K562 (cell line): Measurements from ENCODE around the gene ZNF273. TPM values are rescaled to one million over a fixed set of nuclear protein-coding genes. Genes with fewer than 3 reads are reported as not detected.

ENCODE experiments used
- ATAC-seq: fragments of 200-7000 bp; cut with Tn5 transposase; 3 replicates; pipeline ENCODE4 v1.9.1; 2020; ENCODE audit warnings: moderate library complexity
- BruUV-seq: library from RNA; stranded (reverse); fragments of 400-500 nt; replicated peaks from 2 replicates; lab custom pipeline; 2021; lab: Mats Ljungman, UMichigan
- CTCF ChIA-PET: fragments of 300-600 bp; formaldehyde crosslinking; extraction: SDS; loops from one replicate; lab custom pipeline; 2021; ENCODE audit warnings: low intra/inter-chr PET ratio; lab: Yijun Ruan, JAX
- POLR2A ChIA-PET: fragments of 300-600, 350-650 bp; sonication (Branson Sonifier 250); formaldehyde crosslinking; extraction: SDS; loops from one replicate; lab custom pipeline; 2021; ENCODE audit warnings: antibody characterized with exemption, inconsistent platforms; lab: Yijun Ruan, JAX
- DNase-seq, 4 experiments: peaks; one replicate each; pipeline versions ENCODE4 v3.0.0 to v3.0.0-alpha.2; 2011 to 2018; ENCODE audit warnings: low spot score in 3 of 4, mixed read lengths in 3 of 4; ENCODE audit errors: extremely low read depth in 1 of 4
- FAIRE-seq: peaks from 2 replicates; lab custom pipeline; 2011; peaks lifted over from hg19 to GRCh38; lab: Jason Lieb, UNC
- H2AFZ ChIP-seq: 2 replicates; pipeline ENCODE4 v1.6.0; 2011; ENCODE audit warnings: low read depth, low read length, control low read depth, inconsistent platforms
- H3K27ac ChIP-seq: fragments of 200-600 bp; 3 replicates; pipeline ENCODE4 v1.8.0; 2011; ENCODE audit warnings: low read depth, mild to moderate bottlenecking, control low read depth, inconsistent platforms, low read length, moderate library complexity, mixed read lengths; ENCODE audit errors: extremely low read depth
- H3K27me3 ChIP-seq, 2 experiments: fragments of 300-600 bp in 1 of 2; 2 replicates in 1 of 2; 3 replicates in 1 of 2; pipeline versions ENCODE4 v1.6.0 to v1.8.0; 2011; ENCODE audit warnings: inconsistent platforms in 2 of 2, low read length in 2 of 2, mild to moderate bottlenecking in 1 of 2, mixed read lengths in 1 of 2, moderate library complexity in 1 of 2; ENCODE audit not compliant: control insufficient read depth in 2 of 2, insufficient read depth in 2 of 2
- H3K36me3 ChIP-seq: fragments of 300-600 bp; 3 replicates; pipeline ENCODE4 v1.8.0; 2011; ENCODE audit warnings: mild to moderate bottlenecking, low read length, inconsistent platforms; ENCODE audit not compliant: control insufficient read depth, insufficient read depth
- H3K4me1 ChIP-seq, 2 experiments: fragments of 200-600 bp in 1 of 2; replicated peaks in 1 of 2; 2 replicates in 1 of 2; 3 replicates in 1 of 2; pipeline versions ENCODE4 v1.5.1 to v1.8.0; 2011; ENCODE audit warnings: inconsistent platforms in 2 of 2, low read length in 2 of 2, mild to moderate bottlenecking in 1 of 2, mixed read lengths in 1 of 2, moderate library complexity in 1 of 2; ENCODE audit not compliant: control insufficient read depth in 2 of 2, insufficient read depth in 2 of 2
- H3K4me2 ChIP-seq: 2 replicates; pipeline ENCODE4 v1.6.1; 2011; ENCODE audit warnings: low read length, control low read depth, inconsistent platforms, mixed read lengths; ENCODE audit not compliant: insufficient read depth
- H3K4me3 ChIP-seq: fragments of 200-600 bp; sonication (generic), shearing (Covaris generic); 2 replicates; pipeline ENCODE4 v1.5.1; 2016; ENCODE audit warnings: control low read depth, inconsistent platforms
- H3K79me2 ChIP-seq: fragments of 200-600 bp; 3 replicates; pipeline ENCODE4 v1.8.0; 2011; ENCODE audit warnings: low read length, inconsistent platforms; ENCODE audit not compliant: control insufficient read depth, insufficient read depth
- H3K9ac ChIP-seq, 2 experiments: 2 replicates each; pipeline versions ENCODE4 v1.6.0 to v1.6.1; 2011; ENCODE audit warnings: low read depth in 2 of 2, low read length in 2 of 2, control low read depth in 1 of 2, inconsistent platforms in 1 of 2, mild to moderate bottlenecking in 1 of 2, mixed read lengths in 1 of 2; ENCODE audit not compliant: insufficient read depth in 1 of 2
- H3K9me1 ChIP-seq: one replicate; pipeline ENCODE4 v1.6.0; 2011; ENCODE audit warnings: inconsistent platforms, mild to moderate bottlenecking, low read length, moderate library complexity; ENCODE audit not compliant: control insufficient read depth, insufficient read depth
- H3K9me3 ChIP-seq: replicated peaks from 2 replicates; pipeline ENCODE4 v1.5.1; 2011; ENCODE audit warnings: low read depth, low read length, inconsistent platforms; ENCODE audit not compliant: control insufficient read depth, insufficient read depth
- H4K20me1 ChIP-seq: replicated peaks from 2 replicates; pipeline ENCODE4 v1.6.1; 2011; ENCODE audit warnings: low read length, inconsistent platforms, mixed read lengths; ENCODE audit not compliant: control insufficient read depth, insufficient read depth
- FUS ChIP-seq: fragments of 200-400 bp; formaldehyde crosslinking; optimal IDR thresholded peaks from 2 replicates; pipeline ENCODE3; 2017; ENCODE audit warnings: low read depth, low read length
- ILF3 ChIP-seq: fragments of 450-650 bp; IDR thresholded peaks from 2 replicates; pipeline ENCODE4 v1.6.1; 2018; ENCODE audit warnings: antibody characterized with exemption, mild to moderate bottlenecking, moderate library complexity, borderline replicate concordance
- NFATC3 ChIP-seq: fragments of 450-650 bp; IDR thresholded peaks from 2 replicates; pipeline ENCODE4 v1.6.1; 2017; ENCODE audit warnings: mild to moderate bottlenecking
- TRIM24 ChIP-seq, 2 experiments: fragments of 450-650 bp; IDR thresholded peaks; 2 replicates each; pipeline ENCODE4 v1.6.1; 2016
- ZFPM2 ChIP-seq: fragments of 250-450 bp; sonication (Bioruptor Pico); IDR thresholded peaks from 2 replicates; pipeline ENCODE4 v1.5.1; 2022; ENCODE audit warnings: mild to moderate bottlenecking
- ZNF583 ChIP-seq: fragments of 250-450 bp; sonication (Bioruptor Pico); IDR thresholded peaks from 2 replicates; pipeline ENCODE4 v1.4.0; 2020
- WGBS: fragments of 100-300 bp; shearing (Covaris generic); methylation state at CpG from one replicate; pipeline ENCODE4 v1.1.6; 2016; ENCODE audit warnings: low coverage, mixed read lengths; ENCODE audit not compliant: insufficient coverage; ENCODE audit errors: missing lambda C conversion rate; 5-methylcytosine and 5-hydroxymethylcytosine counted together
- in situ Hi-C: fragments of 300-500 bp; cut with MboI; formaldehyde crosslinking; loops from 4 replicates; pipeline ENCODE4 v1.15.0; 2018; ENCODE audit warnings: inconsistent platforms, mixed read lengths
- intact Hi-C: fragments of 100-400 bp; cut with micrococcal nuclease; formaldehyde crosslinking; loops from 2 replicates; pipeline ENCODE4 v1.14.2; 2022
- polyA plus RNA-seq, 8 experiments: library from polyadenylated mRNA; depleted of rRNA in 4 of 8; stranded (reverse) in 5 of 8; unstranded in 3 of 8; fragments of >200 nt; fragmentation: Nextera tagmentation in 2 of 8; fragmentation: Illumina TruSeq in 1 of 8; extraction: Ambion mirVana in 2 of 8; extraction: Trizol in 1 of 8; gene quantifications; 2 replicates each; pipeline versions ENCODE4 v1.2.1 to v1.2.3, GENCODE V29; 2011 to 2014; ENCODE audit warnings: inconsistent platforms in 1 of 8, missing spikeins in 1 of 8
- total RNA-seq, 7 experiments: library from RNA; depleted of rRNA in 6 of 7; stranded (reverse); fragments of >200 nt in 6 of 7; fragmentation: Illumina TruSeq in 2 of 7; extraction: Trizol in 2 of 7; gene quantifications; 2 replicates each; pipeline versions ENCODE4 v1.2.1 to v1.2.3, GENCODE V29; 2011 to 2021; ENCODE audit warnings: low replicate concordance in 1 of 7
- TF ChIP-seq, protein P1 (sequence below): fragments of 450-650 bp; formaldehyde crosslinking; IDR thresholded peaks from 2 replicates; pipeline ENCODE4 v1.4.0; 2022; ENCODE audit warnings: missing genetic modification characterization
- TF ChIP-seq, protein P2 (sequence below): fragments of 250-450 bp; sonication (Bioruptor Pico); IDR thresholded peaks from 2 replicates; pipeline ENCODE4 v1.8.0; 2021; ENCODE audit warnings: borderline replicate concordance, mild to moderate bottlenecking, moderate library complexity; ENCODE audit not compliant: poor library complexity, severe bottlenecking
- TF ChIP-seq, protein P3 (sequence below): fragments of 450-650 bp; formaldehyde crosslinking; IDR thresholded peaks from 2 replicates; pipeline ENCODE4 v1.4.0; 2020; ENCODE audit warnings: mild to moderate bottlenecking, moderate library complexity
- TF ChIP-seq, protein P4 (sequence below): IDR thresholded peaks from 3 replicates; pipeline ENCODE4 v1.6.1; 2011; ENCODE audit warnings: borderline replicate concordance, mild to moderate bottlenecking, moderate library complexity; ENCODE audit not compliant: insufficient read length; ENCODE audit errors: extremely low read depth

ZNF273 gene
- total and polyA plus RNA-seq, 9 of the 15 experiments (the other 6 are each of a cell fraction or from before 2014, with no cell fraction given), result 13.3 to 37.0 (median 20.7) TPM

DNA sequence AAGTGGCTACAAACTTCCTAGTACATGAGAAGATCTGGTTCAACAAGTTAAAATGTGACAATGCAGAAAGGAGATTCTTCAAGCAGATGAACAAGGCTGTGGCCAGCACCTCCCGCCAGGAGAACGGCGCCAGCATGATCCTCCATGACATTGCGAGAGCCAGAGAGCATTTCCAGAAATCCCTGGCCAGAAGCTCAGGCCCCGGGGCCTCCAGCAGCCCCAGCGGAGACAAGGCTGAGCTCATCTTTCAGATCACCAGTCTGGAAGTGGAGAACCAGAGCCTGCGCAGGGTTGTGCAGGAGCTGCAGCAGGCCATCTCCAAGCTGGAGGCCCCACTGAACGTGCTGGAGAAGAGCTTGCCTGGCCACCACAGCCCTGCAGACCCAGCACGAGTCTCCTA, 40.1 kb upstream of the ZNF273 start:
- Histone ChIP-seq H3K4me1 (no peaks in the 10 kb centered on the region), H2AFZ (no peak overlapping the region), H3K9me1 (no peaks in the 10 kb centered on the region), H3K27ac (no peak overlapping the region), H3K27me3 (no peaks in the 10 kb centered on the region), H3K4me2 (no peak overlapping the region), H3K36me3 (no peaks in the 10 kb centered on the region), H3K9ac (no peak overlapping the region), H3K9me3 (peaks cover 3% of the 10 kb centered on the region), H3K79me2 (no peaks in the 10 kb centered on the region), H3K4me3 (no peak overlapping the region), H4K20me1 (no peaks in the 10 kb centered on the region)
- in situ Hi-C loops (no loop called here), intact Hi-C loops (no loop called here)
- 71% methylated on average over 9 of the region's 9 CpGs for WGBS
- ATAC-seq, result no peak
- no peak for FAIRE-seq
- BruUV-seq, result no TSS peak
- POLR2A ChIA-PET, result no interaction called here
- no peak for DNase-seq
- CTCF ChIA-PET, result no interaction called here
- TF ChIP-seq ZNF583 (CRISPR knock-in tag), result no peak
- TF ChIP-seq, protein P1, sequence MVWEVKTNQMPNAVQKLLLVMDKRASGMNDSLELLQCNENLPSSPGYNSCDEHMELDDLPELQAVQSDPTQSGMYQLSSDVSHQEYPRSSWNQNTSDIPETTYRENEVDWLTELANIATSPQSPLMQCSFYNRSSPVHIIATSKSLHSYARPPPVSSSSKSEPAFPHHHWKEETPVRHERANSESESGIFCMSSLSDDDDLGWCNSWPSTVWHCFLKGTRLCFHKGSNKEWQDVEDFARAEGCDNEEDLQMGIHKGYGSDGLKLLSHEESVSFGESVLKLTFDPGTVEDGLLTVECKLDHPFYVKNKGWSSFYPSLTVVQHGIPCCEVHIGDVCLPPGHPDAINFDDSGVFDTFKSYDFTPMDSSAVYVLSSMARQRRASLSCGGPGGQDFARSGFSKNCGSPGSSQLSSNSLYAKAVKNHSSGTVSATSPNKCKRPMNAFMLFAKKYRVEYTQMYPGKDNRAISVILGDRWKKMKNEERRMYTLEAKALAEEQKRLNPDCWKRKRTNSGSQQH (CRISPR knock-in tag), result no peak
- TF ChIP-seq ILF3, result no peak
- no peak for TF ChIP-seq NFATC3
- TF ChIP-seq, protein P2, sequence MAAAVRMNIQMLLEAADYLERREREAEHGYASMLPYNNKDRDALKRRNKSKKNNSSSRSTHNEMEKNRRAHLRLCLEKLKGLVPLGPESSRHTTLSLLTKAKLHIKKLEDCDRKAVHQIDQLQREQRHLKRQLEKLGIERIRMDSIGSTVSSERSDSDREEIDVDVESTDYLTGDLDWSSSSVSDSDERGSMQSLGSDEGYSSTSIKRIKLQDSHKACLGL (CRISPR knock-in tag), result no peak
- TF ChIP-seq TRIM24 (IDR thresholded peaks at IDR 0.05), result no peak
- TF ChIP-seq ZFPM2 (CRISPR knock-in tag), result no peak
- TF ChIP-seq FUS, result no peak
- TF ChIP-seq, protein P3, sequence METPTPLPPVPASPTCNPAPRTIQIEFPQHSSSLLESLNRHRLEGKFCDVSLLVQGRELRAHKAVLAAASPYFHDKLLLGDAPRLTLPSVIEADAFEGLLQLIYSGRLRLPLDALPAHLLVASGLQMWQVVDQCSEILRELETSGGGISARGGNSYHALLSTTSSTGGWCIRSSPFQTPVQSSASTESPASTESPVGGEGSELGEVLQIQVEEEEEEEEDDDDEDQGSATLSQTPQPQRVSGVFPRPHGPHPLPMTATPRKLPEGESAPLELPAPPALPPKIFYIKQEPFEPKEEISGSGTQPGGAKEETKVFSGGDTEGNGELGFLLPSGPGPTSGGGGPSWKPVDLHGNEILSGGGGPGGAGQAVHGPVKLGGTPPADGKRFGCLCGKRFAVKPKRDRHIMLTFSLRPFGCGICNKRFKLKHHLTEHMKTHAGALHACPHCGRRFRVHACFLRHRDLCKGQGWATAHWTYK (CRISPR knock-in tag), result no peak
- TF ChIP-seq, protein P4, sequence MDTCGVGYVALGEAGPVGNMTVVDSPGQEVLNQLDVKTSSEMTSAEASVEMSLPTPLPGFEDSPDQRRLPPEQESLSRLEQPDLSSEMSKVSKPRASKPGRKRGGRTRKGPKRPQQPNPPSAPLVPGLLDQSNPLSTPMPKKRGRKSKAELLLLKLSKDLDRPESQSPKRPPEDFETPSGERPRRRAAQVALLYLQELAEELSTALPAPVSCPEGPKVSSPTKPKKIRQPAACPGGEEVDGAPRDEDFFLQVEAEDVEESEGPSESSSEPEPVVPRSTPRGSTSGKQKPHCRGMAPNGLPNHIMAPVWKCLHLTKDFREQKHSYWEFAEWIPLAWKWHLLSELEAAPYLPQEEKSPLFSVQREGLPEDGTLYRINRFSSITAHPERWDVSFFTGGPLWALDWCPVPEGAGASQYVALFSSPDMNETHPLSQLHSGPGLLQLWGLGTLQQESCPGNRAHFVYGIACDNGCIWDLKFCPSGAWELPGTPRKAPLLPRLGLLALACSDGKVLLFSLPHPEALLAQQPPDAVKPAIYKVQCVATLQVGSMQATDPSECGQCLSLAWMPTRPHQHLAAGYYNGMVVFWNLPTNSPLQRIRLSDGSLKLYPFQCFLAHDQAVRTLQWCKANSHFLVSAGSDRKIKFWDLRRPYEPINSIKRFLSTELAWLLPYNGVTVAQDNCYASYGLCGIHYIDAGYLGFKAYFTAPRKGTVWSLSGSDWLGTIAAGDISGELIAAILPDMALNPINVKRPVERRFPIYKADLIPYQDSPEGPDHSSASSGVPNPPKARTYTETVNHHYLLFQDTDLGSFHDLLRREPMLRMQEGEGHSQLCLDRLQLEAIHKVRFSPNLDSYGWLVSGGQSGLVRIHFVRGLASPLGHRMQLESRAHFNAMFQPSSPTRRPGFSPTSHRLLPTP, result no peak
